GM12891 (cell line): ENCODE data around the gene METTL15.

ENCODE experiments used
- DNase-seq: peaks from one replicate; pipeline ENCODE4 v3.0.0; 2011; ENCODE audit warnings: low spot score; ENCODE audit not compliant: insufficient read length
- FAIRE-seq: peaks from 2 replicates; lab custom pipeline; 2011; peaks lifted over from hg19 to GRCh38; lab: Jason Lieb, UNC
- PAX5 ChIP-seq: IDR thresholded peaks from 2 replicates; pipeline ENCODE4 v1.6.1; 2011; ENCODE audit warnings: low read length, moderate library complexity, mild to moderate bottlenecking; ENCODE audit not compliant: insufficient read depth, severe bottlenecking
- POLR2A ChIP-seq: IDR thresholded peaks from 2 replicates; pipeline ENCODE4 v1.6.1; 2011; ENCODE audit warnings: low read depth, low read length, control low read depth
- POLR2AphosphoS5 ChIP-seq: IDR thresholded peaks from 2 replicates; pipeline ENCODE4 v1.6.1; 2011; ENCODE audit warnings: low read depth, low read length, control low read depth
- POU2F2 ChIP-seq: IDR thresholded peaks from 2 replicates; pipeline ENCODE4 v1.6.1; 2011; ENCODE audit warnings: low read depth, mild to moderate bottlenecking, control low read depth, low read length, moderate library complexity
- SPI1 ChIP-seq: IDR thresholded peaks from 2 replicates; pipeline ENCODE4 v1.6.1; 2011; ENCODE audit warnings: low read depth, low read length, control low read depth
- TAF1 ChIP-seq: IDR thresholded peaks from 2 replicates; pipeline ENCODE4 v1.6.1; 2011; ENCODE audit warnings: low read depth, low read length, control low read depth

METTL15 gene

DNA sequence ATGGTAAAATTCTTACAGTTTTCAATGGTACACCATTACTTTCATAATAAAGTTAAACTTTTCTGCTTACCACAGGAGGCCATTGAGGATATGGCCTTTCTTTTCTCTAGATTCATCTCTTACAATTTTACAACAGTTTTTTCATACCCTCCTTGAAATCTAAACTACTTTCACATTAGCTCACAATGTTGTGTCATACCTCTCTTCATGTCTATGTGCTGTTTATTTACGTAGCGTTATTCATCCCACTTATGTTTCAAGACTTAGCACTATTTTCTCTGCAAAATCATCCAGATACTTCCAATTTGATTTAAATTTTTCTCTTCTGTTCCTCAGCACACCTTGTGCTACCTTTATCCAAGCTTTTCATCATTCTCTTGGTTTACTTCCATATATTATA lies 123.3 kb downstream of the METTL15 start:
- DNase-seq (no peak), FAIRE-seq (no peak)
- TF ChIP-seq POLR2A (no peak), POLR2AphosphoS5 (no peak), POU2F2 (no peak), PAX5 (no peak), TAF1 (no peak), SPI1 (no peak)

DNA sequence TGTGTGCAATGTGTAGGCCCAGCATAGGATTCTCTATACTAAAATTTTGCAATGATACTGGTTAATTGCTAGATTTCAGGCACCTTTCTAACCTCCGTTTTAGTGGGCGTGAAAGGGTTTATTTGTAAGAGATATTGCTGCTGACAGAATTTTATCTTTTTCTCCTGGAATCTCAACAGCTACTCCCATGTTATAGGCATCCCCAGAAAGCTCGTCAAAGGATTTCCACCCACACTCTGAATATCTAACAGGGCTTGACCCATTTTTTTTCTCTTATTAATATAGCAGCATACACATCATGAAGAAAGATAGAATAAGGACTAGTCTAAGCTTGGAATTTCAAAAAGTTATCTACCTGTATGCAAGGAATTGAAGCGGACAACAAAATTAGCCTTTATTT lies 124.5 kb downstream of the METTL15 start:
- FAIRE-seq, result no peak
- no peak for TF ChIP-seq POU2F2
- no peak for TF ChIP-seq POLR2A
- no peak for DNase-seq

GRCh38 chr11:28241760-28242159 lies 133.6 kb downstream of the METTL15 start:
- DNase-seq (no peak), FAIRE-seq (no peak)
- TF ChIP-seq POLR2AphosphoS5 (no peak), TAF1 (no peak), PAX5 (no peak), POLR2A (no peak)

DNA sequence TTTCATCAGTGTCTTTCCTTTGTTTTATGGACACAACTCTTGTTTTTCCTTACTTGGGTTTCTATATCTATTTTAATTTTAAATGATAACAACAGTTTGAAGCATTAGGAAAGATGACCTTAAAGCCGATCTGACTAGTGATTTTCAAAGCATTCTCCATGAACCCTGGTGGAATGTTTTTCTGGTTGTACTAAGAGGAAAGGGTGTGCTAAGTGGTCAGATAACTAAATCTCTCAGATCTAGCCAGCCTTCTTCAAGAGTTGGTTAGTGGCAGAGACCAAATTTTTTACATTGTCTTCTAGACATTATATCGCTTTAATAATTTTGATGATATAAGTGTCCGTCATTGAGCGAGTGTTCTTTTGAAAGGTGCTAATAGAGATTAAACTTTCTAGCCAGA lies 134.4 kb downstream of the METTL15 start:
- DNase-seq, result no peak
- FAIRE-seq, result no peak
- TF ChIP-seq POLR2AphosphoS5 (no peak), PAX5 (no peak), SPI1 (no peak), POU2F2 (no peak), POLR2A (no peak), TAF1 (no peak)

DNA sequence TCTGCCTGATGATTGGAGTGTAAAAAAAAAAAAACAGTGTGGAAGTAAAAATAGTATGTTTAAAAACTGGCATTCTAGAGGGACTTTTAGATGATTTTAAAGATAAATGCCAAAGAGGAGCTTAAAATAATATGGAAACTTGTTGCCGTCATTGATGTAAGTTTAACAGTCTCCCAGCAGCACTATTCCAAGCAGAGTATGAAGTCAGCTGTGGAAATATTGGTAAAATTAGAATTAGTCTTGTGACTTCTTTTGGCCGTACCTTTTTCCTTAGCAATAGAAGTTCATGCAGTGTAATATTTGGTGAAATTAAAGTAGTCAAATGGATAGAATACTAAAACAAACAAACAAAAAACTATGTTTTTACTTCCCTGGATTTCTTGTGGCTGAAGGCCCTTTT lies 134.9 kb downstream of the METTL15 start:
- DNase-seq (no peak), FAIRE-seq (no peak)
- no peak for TF ChIP-seq POLR2AphosphoS5
- TF ChIP-seq POLR2A, result no peak
- TF ChIP-seq SPI1, result no peak

DNA sequence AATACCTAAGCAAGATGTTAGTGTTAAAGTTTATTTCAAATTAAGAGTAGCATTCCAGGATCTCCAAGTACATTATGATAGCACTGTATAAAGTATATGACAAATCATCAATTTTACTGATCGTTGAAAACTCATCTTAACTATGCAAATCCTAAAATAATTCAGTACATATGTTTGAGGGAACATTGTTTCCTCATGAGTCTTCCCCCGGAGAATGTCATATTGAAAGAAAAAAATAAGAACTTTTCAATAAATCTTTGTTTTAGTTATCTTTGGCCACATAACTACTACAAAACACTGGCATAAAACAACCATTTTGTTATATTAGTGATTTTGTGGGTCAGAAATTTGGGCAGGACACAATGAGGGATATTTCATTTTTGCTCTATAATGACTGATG lies 135.4 kb downstream of the METTL15 start:
- no peak for FAIRE-seq
- DNase-seq, result no peak
- TF ChIP-seq POLR2AphosphoS5, result no peak
- no peak for TF ChIP-seq POU2F2
- no peak for TF ChIP-seq PAX5
- TF ChIP-seq POLR2A, result no peak
- TF ChIP-seq TAF1, result no peak
- TF ChIP-seq SPI1, result no peak

DNA sequence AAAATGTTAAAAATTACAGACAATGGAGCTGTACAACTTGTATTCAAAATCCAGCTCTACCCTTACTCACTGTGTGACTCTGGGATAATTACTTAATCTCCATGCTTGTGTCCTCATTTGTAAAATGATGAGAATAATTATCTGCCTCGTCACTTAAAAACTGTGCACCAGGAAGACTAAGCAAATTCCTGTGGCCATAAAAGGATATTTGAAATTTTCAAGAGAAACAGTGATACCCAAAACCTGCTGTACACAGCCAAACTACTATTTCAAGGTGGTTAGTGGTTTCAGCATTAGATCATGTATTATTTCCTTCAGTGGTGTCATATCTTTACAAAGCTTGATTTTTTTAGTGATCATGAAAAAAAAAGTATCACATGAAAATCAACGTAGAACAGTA lies 136.9 kb downstream of the METTL15 start:
- no peak for FAIRE-seq
- DNase-seq, result no peak
- no peak for TF ChIP-seq TAF1
- TF ChIP-seq SPI1, result no peak
- TF ChIP-seq PAX5, result no peak

DNA sequence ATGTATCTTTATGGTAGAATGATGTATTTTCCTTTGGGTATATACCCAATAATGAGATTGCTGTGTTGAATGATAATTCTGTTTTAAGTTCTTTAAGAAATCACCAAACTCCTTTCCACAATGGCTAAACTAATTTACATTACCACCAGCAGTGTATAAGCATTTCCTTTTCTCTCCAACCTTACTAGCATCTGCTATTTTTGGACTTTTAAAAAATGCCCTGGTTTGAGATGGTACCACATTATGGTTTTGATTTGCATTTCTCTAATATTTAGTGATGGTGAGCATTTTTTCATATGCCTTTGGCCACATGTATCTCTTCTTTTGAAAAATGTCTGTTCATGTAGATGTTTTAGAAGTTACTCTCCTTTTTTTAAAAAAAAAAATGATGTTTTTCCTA lies 142.0 kb downstream of the METTL15 start:
- no peak for DNase-seq
- TF ChIP-seq POLR2AphosphoS5, result no peak
- TF ChIP-seq PAX5, result no peak
- no peak for TF ChIP-seq POLR2A
- TF ChIP-seq TAF1, result no peak
- TF ChIP-seq SPI1, result no peak
- TF ChIP-seq POU2F2, result no peak
- FAIRE-seq, result no peak

DNA sequence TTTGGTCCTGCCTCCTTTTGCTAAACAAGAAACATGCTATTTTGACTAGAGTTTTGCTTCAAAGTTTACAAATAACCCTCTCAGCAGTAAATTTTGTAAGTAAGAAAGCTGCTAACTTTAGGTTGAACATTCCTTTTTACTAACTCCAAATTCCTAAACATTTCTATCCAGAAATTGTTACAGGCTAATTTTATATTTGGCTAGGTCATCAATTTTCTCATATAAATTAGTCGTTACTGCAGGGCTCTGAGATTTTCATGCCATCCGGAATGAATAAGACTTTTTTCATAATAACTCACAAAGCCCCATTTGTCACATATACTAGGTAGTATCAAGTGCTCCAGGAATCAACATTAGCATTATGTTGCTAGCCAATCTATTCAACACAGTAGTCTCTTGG lies 143.1 kb downstream of the METTL15 start:
- DNase-seq, result no peak
- no peak for TF ChIP-seq SPI1
- TF ChIP-seq TAF1, result no peak
- no peak for TF ChIP-seq POU2F2
- no peak for TF ChIP-seq PAX5
- no peak for TF ChIP-seq POLR2AphosphoS5
- no peak for TF ChIP-seq POLR2A
- no peak for FAIRE-seq

DNA sequence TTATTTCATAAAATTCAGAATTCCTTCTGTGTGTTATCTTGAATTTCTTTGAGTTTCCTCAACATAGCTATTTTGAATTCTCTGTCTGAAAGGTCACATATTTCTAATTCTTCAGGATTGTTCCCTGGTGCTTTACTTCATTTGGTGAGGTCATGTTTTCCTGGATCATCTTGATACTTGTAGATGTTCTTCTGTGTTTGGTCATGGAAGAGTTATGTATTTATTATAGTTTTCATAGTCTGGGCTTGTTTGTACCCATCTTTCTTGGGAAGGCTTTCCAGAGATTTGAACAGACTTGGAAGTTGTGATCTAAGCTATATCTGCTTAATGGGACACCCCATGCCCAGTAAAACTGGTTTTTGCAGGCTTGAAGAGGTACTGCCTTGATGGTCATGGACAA lies 149.6 kb downstream of the METTL15 start:
- DNase-seq (no peak), FAIRE-seq (no peak)
- TF ChIP-seq POLR2A (no peak), SPI1 (no peak), POU2F2 (no peak), POLR2AphosphoS5 (no peak), TAF1 (no peak), PAX5 (no peak)

DNA sequence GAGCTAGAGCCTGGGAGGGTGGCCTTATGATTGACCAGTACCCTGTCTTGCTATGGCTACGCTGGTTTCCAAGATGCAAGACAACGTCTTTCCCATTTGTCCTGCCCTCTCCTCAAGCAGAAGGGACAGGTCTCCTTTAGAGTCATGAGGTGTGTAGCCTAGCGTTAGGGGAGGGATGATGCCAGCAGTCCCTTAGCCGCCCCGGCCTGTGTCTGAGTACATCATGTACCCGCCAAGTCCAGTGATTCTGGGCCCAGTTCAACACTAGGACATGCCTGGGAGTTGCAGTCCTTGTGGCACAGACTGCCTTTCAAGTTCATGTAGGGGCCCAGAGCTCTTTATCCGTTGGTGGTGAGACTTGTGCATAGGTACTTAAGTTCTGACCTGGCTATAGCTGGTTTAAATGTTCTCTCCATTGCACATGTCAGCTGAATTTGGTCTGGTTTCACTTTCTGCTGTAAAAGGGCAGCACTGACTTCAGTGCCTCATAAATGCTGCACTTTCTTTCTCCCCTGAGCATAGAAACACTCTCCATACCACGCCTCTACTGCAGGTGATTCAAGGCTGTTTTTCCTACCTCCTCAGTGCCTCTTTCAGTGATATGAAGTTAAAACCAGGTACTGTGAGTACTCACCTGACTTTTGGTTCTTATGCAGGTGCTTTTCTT lies 151.1 kb downstream of the METTL15 start:
- TF ChIP-seq POU2F2, result no peak
- no peak for TF ChIP-seq PAX5
- no peak for TF ChIP-seq POLR2A
- TF ChIP-seq POLR2AphosphoS5, result no peak
- TF ChIP-seq SPI1, result no peak
- TF ChIP-seq TAF1, result no peak
- FAIRE-seq (no peak), DNase-seq (no peak)
